ENCODE results near the gene NPDC1.
"Not testable (repeated sequence)": the region's sequence is repeated elsewhere in the genome, so short reads cannot be mapped to it uniquely, and the experiment has no call there.

The NPDC1 gene

GRCh38 chr9:137074657-137075274, 28.8 kb upstream of the NPDC1 start:
- no peak for DNase-seq

- no peak for DNase-seq
These were observed 28.0 kb upstream of the NPDC1 start for GRCh38 chr9:137073992-137074399.

GRCh38 chr9:137071282-137071681, 25.3 kb upstream of the NPDC1 start:
- DNase-seq = no peak

GRCh38 chr9:137070906-137071275, 24.9 kb upstream of the NPDC1 start:
- peak; percentile 41 for DNase-seq

- peak; percentile 97 for DNase-seq
These were observed 24.4 kb upstream of the NPDC1 start, which contains the start of gene SAPCD2 for GRCh38 chr9:137070201-137070905. TSS of gene SAPCD2 (minus strand) at chr9:137070557. CDS start at chr9:137070460, 97 bp downstream.

GRCh38 chr9:137069508-137070091, 23.6 kb upstream of the NPDC1 start:
- no peak for DNase-seq

GRCh38 chr9:137068539-137069507, 22.8 kb upstream of the NPDC1 start:
- no peak for DNase-seq

- DNase-seq = peak; percentile 92
These were observed 22.0 kb upstream of the NPDC1 start for GRCh38 chr9:137067860-137068538.

GRCh38 chr9:137066096-137066861, 20.3 kb upstream of the NPDC1 start:
- no peak for DNase-seq

GRCh38 chr9:137065336-137065967, 19.5 kb upstream of the NPDC1 start:
- no peak for DNase-seq

GRCh38 chr9:137064880-137065164, 18.8 kb upstream of the NPDC1 start:
- DNase-seq = no peak

- DNase-seq = peak; percentile 66
These were observed 18.3 kb upstream of the NPDC1 start for GRCh38 chr9:137064027-137064879.

- no peak for DNase-seq
These were observed 17.5 kb upstream of the NPDC1 start for GRCh38 chr9:137063311-137064026.

GRCh38 chr9:137062798-137063197, 16.8 kb upstream of the NPDC1 start:
- not testable (repeated sequence) for DNase-seq

GRCh38 chr9:137062384-137062783, 16.4 kb upstream of the NPDC1 start:
- DNase-seq = no peak

GRCh38 chr9:137058521-137059234, 12.7 kb upstream of the NPDC1 start:
- no peak for DNase-seq

GRCh38 chr9:137057545-137057944, 11.6 kb upstream of the NPDC1 start:
- DNase-seq = no peak

GRCh38 chr9:137056739-137057415, 10.9 kb upstream of the NPDC1 start:
- DNase-seq = no peak

All from hematopoietic multipotent progenitor cell treated with erythropoietin and hydrocortisone succinate and interleukin-3 and kit ligand, for 6 days (in vitro differentiated cells).